Upper lobe of left lung (tissue), 4 donors: ENCODE results near the gene ANKFN1.

ENCODE experiments used
- POLR2A ChIP-seq, 4 donors: fragments of 450-650 bp; IDR thresholded peaks; one replicate each; pipeline ENCODE4 v1.5.1; 2016 to 2017; ENCODE audit warnings: antibody characterized with exemption in 4 of 4, mild to moderate bottlenecking in 2 of 4
- POLR2AphosphoS5 ChIP-seq, 2 donors: sonication (generic); formaldehyde crosslinking; IDR thresholded peaks; one replicate each; pipeline ENCODE4 v1.5.1; 2017; ENCODE audit warnings: antibody characterized with exemption in 2 of 2
- TF ChIP-seq, protein P1 (sequence below), 6 experiments: fragments of 450-650 bp in 4 of 6; fragments of 200-600 bp in 2 of 6; sonication (generic) in 2 of 6; IDR thresholded peaks; one replicate each; pipeline ENCODE4 v1.5.1; 2016 to 2019; ENCODE audit warnings: antibody characterized with exemption in 6 of 6

DNA sequence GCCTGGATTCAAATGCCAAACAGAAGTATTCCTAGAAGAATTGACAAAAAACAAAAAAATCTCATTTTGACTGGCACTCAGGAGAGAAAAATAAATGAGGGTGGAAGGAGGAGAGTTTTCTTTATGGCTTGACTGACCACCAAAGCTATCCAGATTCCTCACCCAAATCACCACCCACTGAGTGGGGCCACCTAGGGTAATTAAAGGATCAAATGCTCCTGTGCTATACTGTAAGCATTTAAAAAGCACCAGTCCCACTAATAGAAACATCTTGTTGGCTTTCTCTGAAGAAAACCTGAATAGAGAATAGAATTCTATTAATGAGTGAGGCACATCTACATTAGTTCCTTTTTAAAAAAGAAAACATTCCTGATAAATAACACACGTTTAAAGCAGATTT, 163.3 kb downstream of the ANKFN1 start:
- TF ChIP-seq POLR2AphosphoS5 (IDR thresholded peaks at IDR 0.05) (no peak), POLR2A (IDR thresholded peaks at IDR 0.05) (no peak)
- TF ChIP-seq, protein P1, sequence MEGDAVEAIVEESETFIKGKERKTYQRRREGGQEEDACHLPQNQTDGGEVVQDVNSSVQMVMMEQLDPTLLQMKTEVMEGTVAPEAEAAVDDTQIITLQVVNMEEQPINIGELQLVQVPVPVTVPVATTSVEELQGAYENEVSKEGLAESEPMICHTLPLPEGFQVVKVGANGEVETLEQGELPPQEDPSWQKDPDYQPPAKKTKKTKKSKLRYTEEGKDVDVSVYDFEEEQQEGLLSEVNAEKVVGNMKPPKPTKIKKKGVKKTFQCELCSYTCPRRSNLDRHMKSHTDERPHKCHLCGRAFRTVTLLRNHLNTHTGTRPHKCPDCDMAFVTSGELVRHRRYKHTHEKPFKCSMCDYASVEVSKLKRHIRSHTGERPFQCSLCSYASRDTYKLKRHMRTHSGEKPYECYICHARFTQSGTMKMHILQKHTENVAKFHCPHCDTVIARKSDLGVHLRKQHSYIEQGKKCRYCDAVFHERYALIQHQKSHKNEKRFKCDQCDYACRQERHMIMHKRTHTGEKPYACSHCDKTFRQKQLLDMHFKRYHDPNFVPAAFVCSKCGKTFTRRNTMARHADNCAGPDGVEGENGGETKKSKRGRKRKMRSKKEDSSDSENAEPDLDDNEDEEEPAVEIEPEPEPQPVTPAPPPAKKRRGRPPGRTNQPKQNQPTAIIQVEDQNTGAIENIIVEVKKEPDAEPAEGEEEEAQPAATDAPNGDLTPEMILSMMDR (IDR thresholded peaks at IDR 0.05), result no peak
